GM10248 (cell line): Measurements from ENCODE around the gene SLC41A3.
"Not testable (repeated sequence)": the region's sequence is repeated elsewhere in the genome, so short reads cannot be mapped to it uniquely, and the experiment has no call there.

Experiments
- CTCF ChIA-PET: fragments of 300-600 bp; sonication (Branson Sonifier 250); formaldehyde crosslinking; extraction: SDS; loops from one replicate; lab custom pipeline; 2021; ENCODE audit warnings: antibody characterized with exemption; lab: Yijun Ruan, JAX
- POLR2A ChIA-PET: fragments of 350-650 bp; sonication (Branson Sonifier 250); formaldehyde crosslinking; extraction: SDS; loops from one replicate; lab custom pipeline; 2020; ENCODE audit warnings: antibody characterized with exemption; lab: Yijun Ruan, JAX
- DNase-seq: peaks from one replicate; pipeline ENCODE4 v3.0.0; 2012; ENCODE audit errors: extremely low spot score
- CTCF ChIP-seq: IDR thresholded peaks from 2 replicates; pipeline ENCODE4 v1.5.1; 2012; ENCODE audit warnings: mild to moderate bottlenecking, low read depth; ENCODE audit errors: extremely low read depth, missing control alignments, control extremely low read depth

Gene SLC41A3

GRCh38 chr3:126049289-126050049, 34.5 kb downstream of the SLC41A3 start:
- TF ChIP-seq CTCF: no peak
- POLR2A ChIA-PET: no interaction called here
- CTCF ChIA-PET: no interaction called here
- no peak for DNase-seq

DNA sequence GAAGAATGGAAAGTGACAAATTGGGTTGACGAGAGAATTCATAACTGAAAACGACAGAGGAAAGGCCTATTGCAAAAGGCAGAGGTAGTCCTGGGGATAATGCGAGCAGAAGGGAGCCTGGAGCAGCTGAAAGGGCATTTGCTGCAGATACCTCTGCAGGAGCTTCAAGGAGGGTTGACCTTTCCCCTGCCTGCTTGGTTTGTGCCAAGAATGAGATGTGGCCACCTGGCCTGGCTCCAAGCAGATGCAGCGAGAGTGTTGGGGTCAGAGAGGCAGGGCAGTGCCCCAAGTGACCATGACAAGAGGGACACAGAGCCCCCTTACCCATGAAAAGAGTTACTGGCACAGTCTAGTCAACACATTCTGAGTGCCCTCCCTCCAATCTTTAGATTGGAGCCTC, 43.5 kb downstream of the SLC41A3 start:
- ChIA-PET POLR2A (no interaction called here), CTCF (no interaction called here)
- TF ChIP-seq CTCF: no peak
- DNase-seq: no peak

GRCh38 chr3:126039870-126040269, 44.1 kb downstream of the SLC41A3 start:
- no peak for DNase-seq
- no peak for TF ChIP-seq CTCF
- POLR2A ChIA-PET: no interaction called here
- CTCF ChIA-PET: no interaction called here

GRCh38 chr3:126038791-126039190, 45.1 kb downstream of the SLC41A3 start:
- POLR2A ChIA-PET, CTCF ChIA-PET, DNase-seq: not testable (repeated sequence)

GRCh38 chr3:126036056-126036549, 47.8 kb downstream of the SLC41A3 start:
- TF ChIP-seq CTCF: no peak
- DNase-seq: no peak
- ChIA-PET POLR2A (no interaction called here), CTCF (no interaction called here)

DNA sequence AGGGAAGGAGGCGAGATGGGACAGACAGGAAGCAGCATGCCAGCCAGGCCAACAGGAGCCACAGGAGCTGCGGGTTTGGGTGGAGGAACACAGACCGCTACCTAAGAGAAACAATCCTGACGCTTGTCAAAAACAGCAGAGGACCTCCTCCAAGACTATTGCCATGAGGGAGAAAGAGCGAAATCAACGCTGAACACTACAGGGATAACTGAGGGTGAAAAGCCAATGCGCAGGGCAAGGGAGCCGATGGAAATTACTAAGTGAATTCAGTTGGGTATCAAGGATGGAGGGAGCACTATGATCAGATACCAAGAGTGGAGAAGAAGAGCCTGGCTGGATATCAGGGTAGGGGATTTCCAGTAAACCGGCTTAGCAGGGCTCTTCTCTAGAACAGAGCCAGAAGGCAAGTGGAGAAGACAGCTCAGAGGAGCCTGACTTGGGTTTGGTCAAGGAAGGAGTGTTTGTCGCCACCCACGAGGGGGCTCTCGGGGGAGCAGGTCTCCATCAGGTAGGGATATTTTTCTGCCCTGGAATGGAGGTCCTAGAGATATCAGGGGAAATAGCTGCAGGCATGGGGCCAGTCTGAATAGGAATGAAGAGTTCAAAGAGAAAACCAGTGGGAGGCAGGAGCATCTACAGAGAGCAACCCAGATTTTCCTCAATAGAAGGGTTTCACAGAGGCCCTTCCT, 48.4 kb downstream of the SLC41A3 start:
- no peak for DNase-seq
- ChIA-PET CTCF (interaction anchor here (0.9 kb wide), 1 partner anchor 16 kb away, joined by 3 read pairs; no protein-coding TSS in a partner anchor), POLR2A (no interaction called here)
- TF ChIP-seq CTCF: no peak
